Measurements from ENCODE around the gene RRM1. TPM values are rescaled to one million over a fixed set of nuclear protein-coding genes. Genes with fewer than 3 reads are reported as not detected.

Gene RRM1
- total and polyA plus RNA-seq, 2 of the 13 experiments (the other 11 are each of a cell fraction or from before 2014, with no cell fraction given): 17.3 to 108 TPM

DNA sequence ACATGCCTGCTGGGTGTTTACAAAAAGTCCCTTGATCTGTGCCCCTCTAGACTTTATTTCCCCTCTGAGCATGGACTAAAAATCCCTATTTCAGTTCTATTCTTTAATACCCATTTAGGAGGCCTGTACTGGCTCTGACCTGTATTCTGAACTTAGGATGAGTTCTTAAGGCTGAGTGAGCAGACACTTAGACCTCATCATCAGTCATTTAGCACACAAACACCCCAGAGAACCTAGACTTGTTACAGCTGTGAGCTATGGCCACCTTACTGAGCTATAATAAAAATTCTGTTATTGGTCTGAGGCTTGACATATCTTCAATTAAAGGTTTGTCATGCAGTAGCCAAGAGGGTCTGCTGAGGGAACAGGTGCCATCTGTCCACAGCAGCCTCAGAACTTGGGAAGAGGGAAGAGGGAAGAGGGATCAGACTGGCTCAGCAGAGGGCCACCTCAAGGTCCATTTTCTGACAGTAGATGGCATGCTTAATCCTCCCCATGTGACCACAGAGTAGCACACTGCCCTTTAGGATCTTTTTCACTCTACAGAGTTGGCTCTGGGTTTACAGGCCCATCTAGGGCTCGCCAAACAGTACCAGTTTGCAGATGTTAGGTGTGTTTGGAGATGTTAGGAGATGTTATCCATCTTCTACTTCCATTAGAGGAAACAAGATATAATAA, 30.2 kb upstream of the RRM1 start (continued):
- TF ChIP-seq AKAP8 (CRISPR knock-in tag; IDR thresholded peaks at IDR 0.05): no peak
- TF ChIP-seq ZC3H13 (CRISPR knock-in tag; IDR thresholded peaks at IDR 0.05): no peak

DNA sequence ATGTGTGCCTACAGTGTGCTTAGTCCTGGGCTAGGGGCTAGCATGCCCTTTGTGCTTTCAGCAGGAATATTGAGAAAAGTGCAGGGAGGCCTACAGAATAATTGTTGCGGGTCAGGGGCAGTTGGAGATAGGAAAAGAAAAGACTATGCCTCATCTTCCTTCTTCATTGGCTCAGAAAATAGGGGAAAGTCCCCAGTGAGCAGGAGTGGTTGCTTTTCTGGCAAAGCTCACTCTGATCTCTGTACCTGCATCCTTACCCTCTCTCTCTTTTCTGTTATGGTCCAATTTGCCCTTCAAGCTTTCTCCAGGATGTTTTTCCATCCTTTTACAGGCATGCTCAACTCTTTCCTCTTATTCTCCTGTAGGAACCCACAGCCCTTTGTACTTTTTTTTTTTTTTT, 29.5 kb upstream of the RRM1 start:
- no peaks in the 10 kb centered on the region for H3K27me3 ChIP-seq (ENCODE audit: control insufficient read depth in 1 of 2, insufficient read depth in 2 of 2, low read length in 2 of 2)
- H3K4me3 ChIP-seq (replicated peaks in 1 of 3; ENCODE audit: insufficient read depth in 1 of 3, low read depth in 2 of 3, low read length in 3 of 3): no peak overlapping the region
- FAIRE-seq: no peak
- peaks cover 10% of the 10 kb centered on the region for H3K4me1 ChIP-seq (ENCODE audit: insufficient read depth, low read length)
- CTCF ChIA-PET (ENCODE audit: low intra/inter-chr PET ratio, low total read pairs): no interaction called here
- peaks cover 4 to 15% of the 10 kb centered on the region in 2 experiments; a peak in 3 of 5 replicates for H3K36me3 ChIP-seq (replicated peaks in 1 of 2; ENCODE audit: control insufficient read depth in 1 of 2, insufficient read depth in 2 of 2, low read length in 2 of 2)
- no peak overlapping the region for H3K27ac ChIP-seq (ENCODE audit: extremely low read length, insufficient read depth, low read length)
- 89% methylated on average over 1 of the region's 1 CpG for WGBS (ENCODE audit: low lambda C conversion rate)
- in situ Hi-C loops (cut with HindIII; ENCODE audit: extremely low pct_ligation_motif_present, low pct_unique_long_range_greater_than_20kb): loop anchor here (10.0 kb wide), 1 partner anchor 110 kb away; no protein-coding TSS in a partner anchor
- POLR2A ChIA-PET: interaction anchor here (2.3 kb wide), 1 partner anchor 210 kb away, joined by 6 read pairs; the partner anchor contains the start of gene STIM1
- no peaks in the 10 kb centered on the region for H3K9me3 ChIP-seq (ENCODE audit: low read length)
- intact Hi-C loops (cut with micrococcal nuclease; ENCODE audit: unreplicated experiment): no loop called here
- BruUV-seq (replicated peaks): no TSS peak
- no peak overlapping the region for H3K9ac ChIP-seq (ENCODE audit: insufficient read depth, low read depth, low read length)
- DNase-seq (ENCODE audit: low spot score): no peak
- no peak overlapping the region for H2AFZ ChIP-seq (ENCODE audit: low read length)
- no peak overlapping the region for H3K4me2 ChIP-seq (ENCODE audit: low read depth, low read length)
- H3K79me2 ChIP-seq (ENCODE audit: insufficient read depth, low read length): no peaks in the 10 kb centered on the region
- TF ChIP-seq ZNF703 (CRISPR knock-in tag; IDR thresholded peaks at IDR 0.05; ENCODE audit: borderline replicate concordance) (no peak), FOXK1 (CRISPR knock-in tag; IDR thresholded peaks at IDR 0.05; ENCODE audit: borderline replicate concordance, low read depth) (no peak), ZFP37 (CRISPR knock-in tag; IDR thresholded peaks at IDR 0.05; ENCODE audit: borderline replicate concordance) (no peak), ZFY (CRISPR knock-in tag; IDR thresholded peaks at IDR 0.05) (no peak), EEA1 (CRISPR knock-in tag; IDR thresholded peaks at IDR 0.05; ENCODE audit: borderline replicate concordance) (no peak)
- H4K20me1 ChIP-seq (ENCODE audit: insufficient read depth, low read length): no peaks in the 10 kb centered on the region
- ATAC-seq: no peak

All from HepG2 (cell line).